IgD-negative memory B cell (primary cell): Measurements from ENCODE around the gene RNASEH2B. TPM values are rescaled to one million over a fixed set of nuclear protein-coding genes. Genes with fewer than 3 reads are reported as not detected.

Source experiments
- H3K27ac Mint-ChIP-seq, 3 donors: one replicate each; pipeline ENCODE4 v1.8.0; 2020 to 2022; ENCODE audit warnings: mild to moderate bottlenecking in 3 of 3, mixed read lengths in 3 of 3, moderate library complexity in 1 of 3
- H3K27me3 Mint-ChIP-seq: one replicate; pipeline ENCODE4 v1.8.0; 2021; ENCODE audit warnings: mixed read lengths
- H3K36me3 Mint-ChIP-seq: one replicate; pipeline ENCODE4 v1.8.0; 2020; ENCODE audit warnings: mild to moderate bottlenecking, mixed read lengths
- H3K4me1 Mint-ChIP-seq, 3 donors: one replicate each; pipeline ENCODE4 v1.8.0; 2020 to 2022; ENCODE audit warnings: mixed read lengths in 3 of 3, mild to moderate bottlenecking in 1 of 3
- H3K4me3 Mint-ChIP-seq, 4 donors: one replicate each; pipeline ENCODE4 v1.8.0; 2020 to 2022; ENCODE audit warnings: mild to moderate bottlenecking in 4 of 4, mixed read lengths in 4 of 4, moderate library complexity in 3 of 4
- H3K9me3 Mint-ChIP-seq, 3 donors: one replicate each; pipeline ENCODE4 v1.8.0; 2020 to 2021; ENCODE audit warnings: mixed read lengths in 3 of 3, mild to moderate bottlenecking in 1 of 3
- polyA plus RNA-seq: library from polyadenylated mRNA; unstranded; fragments of 300-500 nt; fragmentation: Illumina TruSeq; gene quantifications from one replicate; pipeline ENCODE4 v1.2.3, GENCODE V29; 2021

The RNASEH2B gene, protein sequence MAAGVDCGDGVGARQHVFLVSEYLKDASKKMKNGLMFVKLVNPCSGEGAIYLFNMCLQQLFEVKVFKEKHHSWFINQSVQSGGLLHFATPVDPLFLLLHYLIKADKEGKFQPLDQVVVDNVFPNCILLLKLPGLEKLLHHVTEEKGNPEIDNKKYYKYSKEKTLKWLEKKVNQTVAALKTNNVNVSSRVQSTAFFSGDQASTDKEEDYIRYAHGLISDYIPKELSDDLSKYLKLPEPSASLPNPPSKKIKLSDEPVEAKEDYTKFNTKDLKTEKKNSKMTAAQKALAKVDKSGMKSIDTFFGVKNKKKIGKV
- polyA plus RNA-seq = 189 TPM

GRCh38 chr13:50909605-50910484 is at the start of gene RNASEH2B:
Gene RNASEH2B, plus strand, starts transcription at chr13:50909791. Its CDS starts 286 bp downstream, at chr13:50910077.
- Mint-ChIP-seq H3K27ac (peak within 1 kb of the TSS; percentile 97 to 99 (median 97)), H3K9me3 (no peaks in the 10 kb centered on the region), H3K36me3 (no peaks in the 10 kb centered on the region), H3K27me3 (no peaks in the 10 kb centered on the region), H3K4me3 (peak within 1 kb of the TSS; percentile 96 to 98 (median 96)), H3K4me1 (peaks cover 28 to 41% (median 35%) of the 10 kb centered on the region in 3 donors)

GRCh38 chr13:50864492-50864891 is 45.1 kb upstream of the RNASEH2B start:
- Mint-ChIP-seq H3K9me3 (peaks cover 5 to 13% (median 12%) of the 10 kb centered on the region in 3 donors), H3K4me3 (no peak overlapping the region), H3K27ac (no peak overlapping the region), H3K4me1 (peaks cover 10 to 23% (median 20%) of the 10 kb centered on the region in 3 donors), H3K36me3 (peaks cover 5% of the 10 kb centered on the region), H3K27me3 (peaks cover 5% of the 10 kb centered on the region)

DNA sequence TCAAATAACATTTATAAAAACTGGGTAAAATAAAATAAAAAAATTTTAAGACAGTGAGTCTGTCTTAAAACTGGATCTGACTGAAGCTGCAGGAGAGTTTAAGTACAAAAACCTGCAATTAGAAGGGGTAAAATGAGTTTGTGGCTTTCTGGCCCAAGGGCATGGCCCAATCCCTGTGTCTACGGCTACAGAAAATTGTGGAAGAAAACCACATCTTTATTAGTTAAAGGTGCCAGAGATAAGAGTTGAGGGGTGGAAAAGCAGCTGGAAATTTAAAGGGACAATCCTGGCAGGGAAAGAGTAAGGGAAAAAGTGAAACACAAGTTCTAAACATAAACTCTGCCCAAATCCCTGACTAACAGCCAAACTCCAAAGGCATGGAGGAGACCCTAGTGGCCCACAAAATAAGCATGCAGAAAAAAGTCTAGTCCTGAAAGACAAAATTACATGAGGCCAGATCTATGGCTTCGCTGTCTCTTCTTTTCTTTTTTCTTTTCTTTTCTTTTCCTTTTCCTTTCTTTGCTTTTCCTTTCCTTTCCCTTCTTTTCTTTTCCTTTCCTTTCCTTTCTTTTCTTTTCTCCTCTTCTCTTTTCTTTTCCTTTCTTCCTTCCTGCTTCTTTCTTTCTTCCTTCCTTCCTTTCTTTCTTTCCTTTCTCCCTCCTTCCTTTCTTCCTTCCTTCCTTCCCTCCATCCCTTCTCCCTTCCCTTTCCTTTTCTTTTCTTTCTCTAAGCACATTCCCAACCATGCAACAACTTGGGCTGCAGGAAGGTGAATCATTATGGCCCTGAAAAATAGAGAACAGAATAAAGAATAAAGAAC is 42.6 kb upstream of the RNASEH2B start:
- Mint-ChIP-seq H3K4me3 (no peak overlapping the region), H3K27ac (no peak overlapping the region), H3K27me3 (peaks cover 2% of the 10 kb centered on the region), H3K4me1 (peaks cover 4 to 11% (median 11%) of the 10 kb centered on the region in 3 donors), H3K36me3 (peaks cover 5% of the 10 kb centered on the region), H3K9me3 (peaks cover 0 to 3% (median 0%) of the 10 kb centered on the region in 3 donors)

DNA sequence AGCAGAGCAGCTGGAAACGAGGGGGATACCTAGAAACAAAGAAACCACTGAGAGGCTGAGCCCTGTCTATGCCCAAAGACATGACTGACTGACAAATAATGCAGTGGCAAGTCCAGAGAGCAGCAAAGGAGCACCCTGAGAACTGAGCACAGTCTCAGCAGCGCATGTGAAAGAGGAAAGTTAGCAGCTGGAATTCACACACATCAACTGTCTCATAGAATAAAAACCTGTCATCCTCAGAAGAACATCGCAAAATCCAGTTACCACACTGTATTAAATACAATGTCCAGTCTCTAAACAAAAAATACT is 42.0 kb upstream of the RNASEH2B start:
- H3K27ac Mint-ChIP-seq = no peak overlapping the region
- H3K4me1 Mint-ChIP-seq = peaks cover 4 to 11% (median 11%) of the 10 kb centered on the region in 3 donors
- peaks cover 2% of the 10 kb centered on the region for H3K27me3 Mint-ChIP-seq
- peaks cover 0 to 3% (median 0%) of the 10 kb centered on the region in 3 donors for H3K9me3 Mint-ChIP-seq
- H3K4me3 Mint-ChIP-seq = no peak overlapping the region
- peaks cover 5% of the 10 kb centered on the region for H3K36me3 Mint-ChIP-seq

GRCh38 chr13:50871405-50871804 is 38.2 kb upstream of the RNASEH2B start:
- H3K27ac Mint-ChIP-seq = no peak overlapping the region
- H3K4me3 Mint-ChIP-seq = no peak overlapping the region
- peaks cover 7% of the 10 kb centered on the region for H3K36me3 Mint-ChIP-seq
- H3K4me1 Mint-ChIP-seq = peaks cover 4 to 11% (median 10%) of the 10 kb centered on the region in 3 donors
- peaks cover 2% of the 10 kb centered on the region for H3K27me3 Mint-ChIP-seq
- H3K9me3 Mint-ChIP-seq = peaks cover 0 to 3% (median 0%) of the 10 kb centered on the region in 3 donors

GRCh38 chr13:50873467-50873866 is 36.1 kb upstream of the RNASEH2B start:
- no peak overlapping the region for H3K27ac Mint-ChIP-seq
- H3K9me3 Mint-ChIP-seq = peaks cover 0 to 3% (median 0%) of the 10 kb centered on the region in 3 donors
- no peak overlapping the region for H3K4me3 Mint-ChIP-seq
- H3K27me3 Mint-ChIP-seq = no peaks in the 10 kb centered on the region
- peaks cover 8% of the 10 kb centered on the region for H3K36me3 Mint-ChIP-seq
- H3K4me1 Mint-ChIP-seq = peaks cover under 1 to 3% (median 2%) of the 10 kb centered on the region in 3 donors

- Mint-ChIP-seq H3K9me3 (peaks cover 0 to 3% (median 0%) of the 10 kb centered on the region in 3 donors), H3K4me1 (peaks cover 0 to 2% (median 2%) of the 10 kb centered on the region in 3 donors), H3K27ac (no peak overlapping the region), H3K36me3 (peaks cover 8% of the 10 kb centered on the region), H3K27me3 (no peaks in the 10 kb centered on the region), H3K4me3 (no peak overlapping the region)
These were observed 35.6 kb upstream of the RNASEH2B start for GRCh38 chr13:50873991-50874390.

- Mint-ChIP-seq H3K9me3 (no peaks in the 10 kb centered on the region), H3K27me3 (no peaks in the 10 kb centered on the region), H3K4me1 (peaks cover 9 to 21% (median 19%) of the 10 kb centered on the region in 3 donors), H3K4me3 (no peak overlapping the region), H3K27ac (no peak overlapping the region), H3K36me3 (peaks cover 3% of the 10 kb centered on the region)
These were observed 26.7 kb upstream of the RNASEH2B start for GRCh38 chr13:50882816-50883435.

DNA sequence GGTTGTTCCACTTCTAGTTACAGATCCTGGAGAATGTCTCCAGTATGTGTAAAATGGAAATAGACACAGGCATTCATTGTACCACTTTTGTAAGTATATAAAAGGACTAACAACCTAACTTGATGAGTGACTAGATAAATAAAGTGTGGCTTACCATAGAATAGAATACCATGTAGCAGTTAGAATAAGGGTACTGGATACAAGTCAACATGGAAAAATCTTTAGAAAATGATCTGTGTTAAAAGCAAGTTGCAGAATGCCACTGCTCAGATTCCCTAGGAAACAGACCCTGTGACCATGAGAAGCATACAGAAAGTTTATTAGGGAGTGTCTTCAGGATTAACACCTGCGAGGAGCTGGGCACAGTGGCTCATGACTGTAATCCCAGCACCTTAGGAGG is 25.9 kb upstream of the RNASEH2B start:
- Mint-ChIP-seq H3K36me3 (peaks cover 3% of the 10 kb centered on the region), H3K27me3 (no peaks in the 10 kb centered on the region), H3K9me3 (no peaks in the 10 kb centered on the region), H3K4me3 (no peak overlapping the region), H3K27ac (no peak overlapping the region), H3K4me1 (peaks cover 9 to 26% (median 20%) of the 10 kb centered on the region in 3 donors)

DNA sequence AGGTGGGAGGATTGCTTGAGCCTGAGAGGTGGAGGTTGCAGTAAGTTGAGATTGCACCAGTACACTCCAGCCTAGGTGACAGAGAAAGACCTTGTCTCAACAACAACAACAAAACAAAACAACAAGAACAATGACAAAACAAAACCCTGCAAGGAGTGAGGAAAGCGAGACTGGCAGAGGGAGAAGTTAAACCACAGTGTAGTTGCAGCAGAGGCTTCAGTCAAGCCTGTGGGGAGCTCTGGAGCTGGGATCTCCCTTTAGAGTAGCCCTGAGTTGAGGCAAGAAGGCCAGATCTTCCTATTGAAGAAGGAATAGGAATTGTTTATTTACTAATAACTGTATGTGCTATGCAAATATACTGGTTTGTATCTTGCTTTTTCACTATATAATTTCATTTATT is 25.3 kb upstream of the RNASEH2B start:
- Mint-ChIP-seq H3K27me3 (no peaks in the 10 kb centered on the region), H3K27ac (no peak overlapping the region), H3K36me3 (peaks cover 3% of the 10 kb centered on the region), H3K4me3 (no peak overlapping the region), H3K9me3 (no peaks in the 10 kb centered on the region), H3K4me1 (peaks cover 9 to 30% (median 24%) of the 10 kb centered on the region in 3 donors)

GRCh38 chr13:50887151-50887550 is 22.4 kb upstream of the RNASEH2B start:
- no peaks in the 10 kb centered on the region for H3K9me3 Mint-ChIP-seq
- H3K27ac Mint-ChIP-seq = no peak overlapping the region
- H3K4me3 Mint-ChIP-seq = peak overlapping the region in 2 of 4 donors; percentile 6 to 7
- H3K36me3 Mint-ChIP-seq = peaks cover 2% of the 10 kb centered on the region
- H3K27me3 Mint-ChIP-seq = no peaks in the 10 kb centered on the region
- H3K4me1 Mint-ChIP-seq = peaks cover 25 to 44% (median 38%) of the 10 kb centered on the region in 3 donors

GRCh38 chr13:50888362-50888761 is 21.2 kb upstream of the RNASEH2B start:
- Mint-ChIP-seq H3K36me3 (peaks cover 2% of the 10 kb centered on the region), H3K4me1 (peaks cover 32 to 56% (median 48%) of the 10 kb centered on the region in 3 donors), H3K27me3 (no peaks in the 10 kb centered on the region), H3K4me3 (no peak overlapping the region), H3K27ac (no peak overlapping the region), H3K9me3 (no peaks in the 10 kb centered on the region)

GRCh38 chr13:50889317-50889716 is 20.3 kb upstream of the RNASEH2B start:
- H3K27ac Mint-ChIP-seq = peak overlapping the region in 1 of 3 donors; percentile 39
- peaks cover 39 to 64% (median 58%) of the 10 kb centered on the region in 3 donors for H3K4me1 Mint-ChIP-seq
- no peaks in the 10 kb centered on the region for H3K27me3 Mint-ChIP-seq
- peaks cover 0 to 2% (median 0%) of the 10 kb centered on the region in 3 donors for H3K9me3 Mint-ChIP-seq
- H3K4me3 Mint-ChIP-seq = peak overlapping the region in 1 of 4 donors; percentile 1
- H3K36me3 Mint-ChIP-seq = peaks cover 2% of the 10 kb centered on the region

- H3K4me1 Mint-ChIP-seq = peaks cover 40 to 62% (median 60%) of the 10 kb centered on the region in 3 donors
- peaks cover 0 to 2% (median 2%) of the 10 kb centered on the region in 3 donors for H3K9me3 Mint-ChIP-seq
- H3K27me3 Mint-ChIP-seq = no peaks in the 10 kb centered on the region
- peak overlapping the region; percentile 51 to 98 (median 81) for H3K27ac Mint-ChIP-seq
- H3K4me3 Mint-ChIP-seq = peak overlapping the region in 3 of 4 donors; percentile 75 to 97 (median 89)
- peaks cover under 1% of the 10 kb centered on the region for H3K36me3 Mint-ChIP-seq
These were observed 18.4 kb upstream of the RNASEH2B start for GRCh38 chr13:50891206-50891605.
